ENCODE measurements around the gene CBY1.
"Not testable (repeated sequence)": the region's sequence is repeated elsewhere in the genome, so short reads cannot be mapped to it uniquely, and the experiment has no call there.

The CBY1 gene

DNA sequence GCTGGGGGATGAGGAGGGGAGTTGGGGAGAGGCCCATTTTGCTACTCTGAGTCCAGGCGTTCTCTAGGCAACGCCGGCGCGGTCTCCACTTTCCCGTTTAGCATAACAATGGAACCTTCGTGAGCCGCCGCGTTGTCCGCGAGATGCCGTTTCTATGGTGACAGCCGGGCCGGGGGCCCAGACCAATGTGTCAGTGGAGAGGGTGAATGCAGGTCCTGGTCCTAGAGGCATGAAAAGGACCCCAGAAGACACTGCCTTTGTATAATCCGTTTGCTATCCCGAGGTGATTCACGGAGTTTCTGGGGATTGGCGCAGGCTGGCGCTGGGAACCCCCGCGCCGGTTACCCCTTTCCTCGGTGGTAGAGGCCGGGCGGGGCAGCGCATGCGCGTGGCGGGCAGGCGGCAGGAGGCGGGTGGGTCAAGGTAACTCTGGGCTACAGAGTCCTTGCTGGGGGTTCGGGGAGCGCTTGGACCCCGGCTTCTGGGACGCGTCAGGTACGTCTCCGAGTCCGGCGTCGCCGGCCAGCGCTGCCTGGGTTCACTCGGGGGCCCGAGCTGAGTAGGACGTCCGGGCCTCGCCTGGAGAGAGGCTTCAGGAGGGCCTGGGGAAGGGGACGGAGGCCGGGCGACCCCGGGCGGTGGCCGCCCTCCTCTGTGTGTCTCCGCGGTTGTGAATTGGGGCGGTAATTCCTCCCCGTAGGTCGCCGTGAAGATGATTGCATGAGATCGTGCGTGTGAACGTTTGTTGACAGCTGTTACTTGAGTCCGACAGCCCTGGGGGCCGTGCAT is at the start of gene CBY1, which contains the start of gene FAM227A:
CBY1 (plus strand) TSS at position 383 of the 789 bp plus-strand sequence. CDS start 11,417 bp downstream, outside the sequence.
FAM227A (minus strand) TSS at position 137 of the 789 bp plus-strand sequence. CDS start 6,224 bp downstream, outside the sequence.
- DNase-seq (ENCODE audit: low read depth) = peak; percentile 46

DNA sequence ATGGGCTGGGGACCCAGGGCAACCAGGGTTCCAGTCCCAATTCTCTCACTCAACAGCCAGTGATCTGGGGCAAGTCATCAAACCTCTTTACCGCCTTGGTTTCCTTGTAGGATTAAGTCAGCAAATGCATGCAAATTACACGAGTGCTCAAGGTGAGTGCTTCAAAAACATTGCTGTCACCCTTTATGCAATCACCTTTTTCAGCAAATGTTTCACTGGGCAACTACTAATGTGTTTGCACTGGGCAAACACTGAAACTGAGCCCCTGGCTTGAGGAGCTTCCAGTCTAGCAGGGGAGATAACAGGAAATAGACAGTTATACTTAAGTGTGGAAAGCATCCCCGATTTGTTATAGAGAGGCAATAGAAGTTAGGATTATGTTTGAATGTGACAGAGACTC is 48.8 kb upstream of the CBY1 start:
- DNase-seq (ENCODE audit: low read depth) = no peak

DNA sequence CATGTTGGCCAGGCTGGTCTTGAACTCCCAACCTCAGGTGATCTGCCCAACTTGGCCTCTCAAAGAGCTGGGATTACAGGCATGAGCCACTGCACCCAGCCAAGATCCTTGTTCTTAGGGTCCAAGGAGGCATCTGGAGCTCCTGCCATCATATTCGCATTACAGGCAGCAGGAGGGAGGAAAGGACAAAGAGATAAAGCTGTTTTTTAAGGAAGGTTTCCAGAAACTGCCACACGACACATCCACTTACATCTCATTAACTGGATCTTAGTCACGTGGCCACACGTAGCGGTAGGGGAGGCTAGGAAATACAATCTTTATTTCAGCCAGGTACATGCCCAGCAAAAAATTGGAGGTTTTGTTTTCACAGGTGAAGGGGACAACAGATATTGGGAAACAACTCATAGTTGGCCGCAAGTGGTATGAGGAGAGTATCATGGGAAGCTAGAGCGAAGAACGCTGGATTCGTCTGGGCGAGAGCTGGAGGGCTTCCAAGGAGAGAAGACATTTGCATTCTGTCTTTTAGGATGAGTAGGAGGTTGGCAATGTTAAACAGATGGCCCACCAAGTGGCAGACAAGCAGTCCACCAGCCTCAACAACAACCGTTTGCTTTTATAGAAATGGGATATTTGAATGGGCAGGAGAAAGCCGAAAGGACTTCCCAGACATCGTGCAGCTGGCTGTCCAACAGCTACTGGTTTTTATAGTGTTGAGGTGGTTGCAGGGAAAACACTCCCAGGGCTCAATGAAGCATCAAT is 47.3 kb upstream of the CBY1 start:
- no peak for DNase-seq (ENCODE audit: low read depth)

DNA sequence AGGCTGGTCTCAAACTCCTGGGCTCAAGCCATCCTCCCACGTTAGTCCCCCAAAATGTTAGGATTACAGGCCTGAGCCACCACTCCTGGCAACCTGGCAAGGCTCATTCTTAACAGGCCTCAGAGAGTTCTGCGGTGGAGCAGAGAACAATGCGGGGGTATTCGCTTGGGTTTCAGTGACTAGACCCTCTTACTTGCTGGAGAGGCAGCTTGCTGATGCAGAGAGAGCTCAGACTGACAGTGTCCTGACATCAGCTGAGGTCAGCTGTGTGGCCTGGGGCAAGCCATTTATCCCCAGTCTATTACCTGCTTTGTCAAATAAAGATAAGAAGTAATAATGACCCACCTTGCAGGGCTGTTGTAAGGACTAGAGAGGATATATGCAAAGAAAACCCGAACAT is 46.2 kb upstream of the CBY1 start:
- no peak for DNase-seq (ENCODE audit: low read depth)

DNA sequence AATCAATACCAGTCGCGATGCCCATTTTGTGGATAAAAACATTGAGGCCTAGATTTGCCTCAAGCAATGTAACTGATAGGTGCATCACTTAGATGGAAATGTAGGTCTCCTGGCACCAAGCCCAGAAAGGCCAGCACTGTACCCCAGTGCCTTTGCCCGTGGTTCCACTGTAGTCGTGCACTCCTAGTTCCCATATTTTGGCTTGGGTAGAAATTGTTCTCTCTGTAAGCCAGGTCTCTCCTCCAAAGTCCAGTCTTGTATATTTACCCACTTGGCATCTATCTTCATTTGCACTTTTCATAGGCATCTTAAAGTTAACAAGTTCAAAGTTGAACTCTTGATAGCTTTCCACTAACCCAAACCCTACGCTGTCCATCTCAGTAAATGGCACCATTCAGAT is 44.9 kb upstream of the CBY1 start:
- no peak for DNase-seq (ENCODE audit: low read depth)

DNA sequence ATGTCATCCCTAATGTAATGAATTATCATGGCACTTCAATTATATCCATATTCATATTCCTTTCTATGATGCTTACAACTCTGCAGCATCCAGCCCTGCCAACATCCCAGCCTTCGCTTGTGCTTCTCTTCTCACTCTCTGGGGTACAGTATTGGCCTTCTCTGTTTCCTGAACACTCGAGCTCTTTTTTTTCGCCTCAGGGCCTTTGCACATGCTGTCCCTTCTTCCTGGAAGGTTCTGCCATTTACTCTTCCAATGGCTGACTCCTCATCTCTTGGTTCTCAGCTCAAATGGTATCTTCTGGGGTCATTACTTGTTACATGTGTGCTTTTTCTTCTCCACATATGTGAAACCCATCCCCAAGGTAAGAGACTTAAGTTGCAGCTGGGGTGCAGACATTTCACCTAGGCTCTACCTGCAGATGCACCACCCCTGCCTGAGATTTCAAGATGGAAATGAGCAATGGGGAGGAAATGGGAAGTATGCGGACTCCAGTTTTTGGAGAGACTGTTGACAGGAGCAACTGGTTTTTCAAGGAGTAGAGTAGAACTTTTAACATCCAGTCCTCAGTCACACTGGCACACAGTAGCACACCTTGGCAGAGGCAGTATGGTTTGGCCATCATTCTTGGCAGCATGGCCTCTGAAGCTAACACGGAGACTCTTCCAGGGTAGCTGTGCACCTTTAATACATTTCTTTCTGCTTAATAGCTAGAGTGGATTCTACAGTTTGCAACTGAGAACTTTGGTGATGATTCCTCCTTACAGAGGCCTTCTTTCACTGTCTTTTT is 44.0 kb upstream of the CBY1 start:
- no peak for DNase-seq (ENCODE audit: low read depth)

DNA sequence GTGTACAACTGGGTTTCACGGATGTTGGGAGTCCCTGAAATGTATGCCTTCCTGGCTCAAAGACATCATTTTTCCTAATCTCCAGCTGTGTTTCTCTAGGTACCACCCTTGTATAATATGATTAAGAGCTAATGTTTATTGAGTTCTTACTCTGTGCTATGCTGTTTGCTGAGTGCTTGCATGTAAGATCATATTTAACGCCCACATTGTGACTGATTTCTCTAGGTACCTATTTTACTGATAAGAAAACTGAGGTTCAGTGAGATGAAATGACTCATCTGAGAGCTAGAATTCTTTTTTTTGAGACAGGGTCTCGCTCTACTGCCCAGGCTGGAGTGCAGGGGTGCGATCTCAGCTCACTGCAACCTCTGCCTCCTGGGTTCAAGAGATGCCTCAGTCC is 42.9 kb upstream of the CBY1 start:
- no peak for DNase-seq (ENCODE audit: low read depth)

DNA sequence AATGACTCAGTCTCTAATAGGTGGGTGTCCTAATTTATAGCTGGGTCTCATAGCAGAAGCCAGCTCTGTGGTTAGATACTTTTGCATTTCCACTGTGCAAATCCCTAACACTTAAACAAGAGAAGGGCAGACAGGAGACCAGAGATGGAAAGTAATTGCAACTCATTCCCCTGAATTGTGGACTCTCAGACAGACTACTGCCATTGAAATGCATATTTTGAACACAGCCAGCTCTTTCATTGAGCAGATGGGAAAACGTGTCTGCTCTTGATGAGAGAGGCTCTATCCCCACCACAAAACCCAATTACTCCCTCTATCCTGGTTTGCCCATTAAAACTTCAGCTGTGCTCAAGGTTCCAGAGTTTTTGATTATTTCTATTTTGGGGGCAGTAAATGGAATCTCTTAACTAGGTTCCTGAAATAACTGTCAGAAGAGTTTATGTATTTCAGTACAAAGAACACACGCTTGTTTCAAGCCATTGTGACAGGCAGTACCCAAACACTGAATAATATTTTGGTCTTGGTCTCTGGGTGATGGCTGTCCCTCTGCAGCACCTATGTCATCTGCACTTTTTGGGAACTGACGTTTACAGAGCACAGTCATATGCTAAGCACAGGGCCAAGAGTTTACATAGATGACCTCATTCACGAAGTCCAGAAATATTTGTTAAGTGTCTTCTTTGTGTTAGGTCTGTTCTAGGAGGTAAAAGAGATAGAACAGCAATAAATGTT is 41.9 kb upstream of the CBY1 start:
- no peak for DNase-seq (ENCODE audit: low read depth)

DNA sequence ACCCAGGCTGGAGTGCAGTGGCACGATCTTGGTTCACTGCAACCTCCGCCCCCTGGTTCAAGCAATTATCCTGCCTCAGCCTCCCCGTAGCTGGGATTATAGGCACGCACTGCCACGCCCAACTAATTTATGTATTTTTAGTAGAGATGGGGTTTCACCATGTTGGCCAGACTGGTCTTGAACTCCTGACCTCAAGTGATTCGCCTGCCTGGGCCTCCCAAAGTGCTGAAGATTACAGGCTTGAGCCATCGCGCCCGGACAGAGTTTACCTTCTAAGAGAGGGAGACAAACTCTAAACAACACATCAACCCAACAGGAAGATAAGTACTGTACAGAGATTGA is 41.4 kb upstream of the CBY1 start:
- DNase-seq (ENCODE audit: low read depth) = not testable (repeated sequence)

DNA sequence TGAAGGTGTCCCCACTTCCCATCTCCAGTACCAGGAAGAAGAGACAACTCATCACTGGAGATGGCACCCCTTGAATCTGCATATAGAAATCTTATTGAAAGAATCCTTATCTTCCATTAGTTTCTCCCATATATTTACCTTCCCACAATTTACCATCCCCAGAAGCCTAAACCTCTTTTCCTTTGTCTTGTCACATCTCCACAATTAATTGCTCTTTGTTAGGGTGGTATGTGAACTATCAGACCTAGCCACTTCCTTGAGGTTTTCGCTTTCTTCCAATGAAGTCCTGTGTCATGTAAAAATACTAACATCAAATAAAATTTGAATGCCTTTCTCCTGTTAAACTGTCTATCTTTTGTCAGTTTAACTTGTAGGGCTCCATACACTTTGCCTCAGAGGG is 38.2 kb upstream of the CBY1 start:
- no peak for DNase-seq (ENCODE audit: low read depth)

DNA sequence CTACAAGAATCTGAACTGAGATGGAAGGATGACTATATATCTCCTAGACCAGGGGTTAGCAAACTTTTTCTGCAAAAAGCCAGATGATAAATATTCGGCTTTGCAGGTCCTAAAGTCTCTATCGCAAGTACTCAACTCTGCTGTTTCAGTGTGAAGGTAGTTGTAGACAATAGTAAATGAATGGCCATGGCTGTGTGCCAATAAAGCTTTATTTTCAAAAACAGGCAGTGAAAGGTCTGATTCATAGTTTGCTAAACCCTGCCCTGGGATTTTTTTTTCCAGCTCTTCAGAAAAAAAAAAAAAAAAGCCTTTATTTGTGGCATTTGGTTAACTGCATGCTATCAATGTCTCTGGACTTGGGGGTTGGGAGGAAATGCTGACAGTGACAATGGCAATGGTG is 37.8 kb upstream of the CBY1 start:
- no peak for DNase-seq (ENCODE audit: low read depth)

DNA sequence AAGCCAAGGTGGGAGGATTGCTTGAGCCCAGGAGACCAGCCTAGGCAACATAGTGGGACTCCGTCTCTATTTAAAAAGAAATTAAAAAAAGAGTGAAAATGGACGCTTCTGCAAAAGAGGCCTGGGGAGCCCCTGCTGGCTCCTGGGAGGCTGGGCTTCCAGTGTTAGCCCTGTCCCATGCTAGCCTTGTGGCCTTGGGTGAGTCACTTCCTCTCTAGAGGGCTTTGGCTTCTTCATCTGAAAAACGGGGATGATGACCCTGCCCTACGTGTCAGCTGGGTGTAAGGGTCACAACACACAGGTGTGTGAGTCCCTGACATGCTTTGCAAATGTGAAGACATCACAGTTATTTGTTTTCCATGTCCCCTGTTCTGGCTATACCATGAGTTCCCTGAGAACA is 33.1 kb upstream of the CBY1 start:
- no peak for DNase-seq (ENCODE audit: low read depth)

DNA sequence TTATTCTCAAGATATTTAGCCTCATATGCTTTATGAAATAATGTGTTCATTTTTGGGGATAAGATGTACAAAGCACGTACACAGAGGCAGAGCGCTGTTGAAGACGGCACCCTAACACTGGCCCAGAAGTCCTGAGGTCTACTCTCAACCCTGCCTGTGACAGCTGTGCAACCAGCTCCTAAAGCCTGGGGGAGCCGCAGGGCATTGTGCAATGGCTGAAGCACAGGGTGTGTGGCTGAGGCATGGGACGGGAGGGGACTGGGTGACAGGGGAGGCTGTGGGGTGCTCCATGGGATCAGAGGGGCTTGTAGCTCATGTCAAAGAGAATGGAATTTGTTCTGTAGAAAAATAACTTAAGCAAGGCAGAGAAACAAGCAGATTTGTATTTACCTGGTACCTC is 28.0 kb upstream of the CBY1 start:
- DNase-seq (ENCODE audit: low read depth) = no peak

DNA sequence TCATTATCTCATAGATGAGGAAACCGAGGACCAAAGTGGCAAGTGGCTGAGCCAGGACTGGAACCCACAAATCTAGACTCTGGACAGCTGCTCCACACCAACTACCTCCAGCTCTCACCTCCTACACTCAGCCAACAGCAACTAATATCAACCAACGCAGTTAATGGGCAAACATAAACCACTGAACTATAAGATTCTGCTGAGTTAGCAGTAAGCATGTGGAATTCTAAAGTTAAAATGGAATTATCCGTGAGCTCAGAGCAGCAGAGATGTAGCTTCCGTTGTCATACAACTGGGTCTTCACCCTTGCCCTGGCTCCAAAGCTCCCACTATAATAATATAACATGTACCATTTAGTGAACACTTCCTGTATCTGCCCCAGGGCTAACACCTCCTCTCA is 27.3 kb upstream of the CBY1 start:
- no peak for DNase-seq (ENCODE audit: low read depth)

DNA sequence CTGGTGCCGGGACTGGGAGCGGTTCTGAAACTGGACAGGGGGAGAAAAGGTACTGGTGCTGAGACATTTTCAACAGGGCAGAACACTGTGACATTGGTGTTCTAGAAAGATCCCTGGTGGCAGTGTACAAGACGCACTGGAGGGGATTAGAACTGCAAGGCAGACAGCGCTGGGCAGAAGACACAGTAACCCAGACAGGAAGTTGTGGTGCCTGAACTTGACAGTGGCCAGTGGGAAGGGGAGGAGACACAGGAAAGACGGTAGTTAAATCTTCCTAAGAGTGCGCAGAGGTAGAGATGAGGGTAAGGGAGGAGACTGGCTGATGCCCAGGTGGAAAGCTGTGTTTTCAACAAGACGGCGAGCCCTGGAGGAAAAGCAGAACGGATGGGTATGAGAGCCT is 24.7 kb upstream of the CBY1 start:
- peak; percentile 35 for DNase-seq (ENCODE audit: low read depth)

DNA sequence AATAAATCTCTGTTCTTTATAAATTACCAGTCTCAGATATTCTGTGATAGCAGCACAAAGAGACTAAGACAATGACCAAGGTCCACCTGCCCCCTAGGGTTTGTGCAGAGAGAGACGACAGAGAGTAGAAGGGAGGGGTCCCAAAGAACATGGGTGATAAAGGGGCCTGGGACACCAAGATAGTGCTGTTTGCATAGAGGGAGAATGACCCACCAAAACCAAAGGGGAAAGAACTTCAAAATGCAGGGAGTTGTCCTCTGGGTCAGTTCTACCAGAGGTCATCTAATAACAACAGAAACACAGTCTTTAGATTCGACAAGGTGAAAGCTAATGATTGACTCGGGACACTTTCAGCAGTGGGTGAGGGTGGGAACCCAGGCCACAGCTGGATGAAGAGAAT is 23.9 kb upstream of the CBY1 start:
- no peak for DNase-seq (ENCODE audit: low read depth)

DNA sequence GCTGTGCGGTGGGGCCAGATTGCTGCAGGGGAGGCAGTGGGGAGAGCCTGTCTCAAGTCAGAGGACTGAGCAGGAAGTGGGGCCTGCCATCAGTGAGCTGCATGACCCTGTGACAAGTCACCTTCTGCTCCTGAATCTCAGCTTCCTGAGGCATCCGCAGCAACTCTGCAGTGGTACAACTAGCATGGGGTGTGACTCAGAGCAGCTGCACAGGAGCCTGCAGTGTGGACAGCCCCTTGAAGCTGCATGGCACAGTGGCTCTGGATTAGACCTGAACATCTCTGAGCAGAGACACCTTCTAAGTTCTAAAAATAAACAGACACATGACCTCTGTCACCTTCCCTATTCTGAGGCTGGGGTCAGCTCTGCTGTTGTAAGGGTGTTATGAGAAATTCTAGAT is 18.2 kb upstream of the CBY1 start:
- no peak for DNase-seq (ENCODE audit: low read depth)

DNA sequence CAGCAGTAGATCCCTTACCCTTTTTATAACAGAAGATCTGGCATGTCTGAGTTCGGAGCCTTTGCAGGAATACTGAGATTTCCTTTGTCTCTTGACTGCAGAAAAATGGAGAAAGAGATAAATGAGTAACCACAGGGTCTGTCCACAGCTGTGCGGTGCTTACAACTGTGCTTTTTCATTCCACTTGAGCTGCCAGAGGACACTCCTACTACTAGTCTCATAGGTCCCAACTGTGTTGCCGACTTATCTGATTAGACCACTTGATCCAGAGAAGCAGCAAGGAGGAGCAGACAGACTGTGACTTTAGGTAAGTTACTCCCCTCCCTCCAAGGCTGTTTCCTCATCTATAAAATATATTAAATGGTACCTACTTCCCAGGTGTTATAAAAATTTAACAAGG is 17.7 kb upstream of the CBY1 start:
- DNase-seq (ENCODE audit: low read depth) = no peak

DNA sequence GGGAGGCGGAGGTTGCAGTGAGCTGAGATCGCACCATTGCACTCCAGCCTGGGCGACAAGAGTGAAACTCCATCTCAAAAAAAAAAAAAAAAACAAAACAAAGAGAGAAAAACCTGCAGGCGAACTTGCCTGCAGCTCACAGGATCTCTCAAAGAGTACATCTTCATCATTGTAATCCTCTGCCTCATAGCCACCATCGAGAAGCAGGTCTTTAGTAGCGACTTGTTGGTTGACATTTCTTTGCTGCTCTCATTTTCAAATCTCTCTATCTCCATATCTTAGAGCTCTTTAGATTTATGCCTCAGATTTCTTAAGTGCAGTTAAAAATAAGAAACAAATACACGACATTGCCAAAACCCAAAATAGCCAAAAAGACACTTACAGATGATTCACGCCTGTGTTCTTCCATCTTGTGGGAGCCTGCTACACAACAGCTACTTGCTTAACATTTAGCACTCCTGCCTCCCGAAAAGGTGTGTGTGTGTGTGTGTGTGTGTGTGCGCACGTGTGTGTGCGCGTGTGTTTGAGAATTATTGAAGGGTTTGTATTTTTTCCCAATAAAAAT is 14.9 kb upstream of the CBY1 start:
- no peak for DNase-seq (ENCODE audit: low read depth)

DNA sequence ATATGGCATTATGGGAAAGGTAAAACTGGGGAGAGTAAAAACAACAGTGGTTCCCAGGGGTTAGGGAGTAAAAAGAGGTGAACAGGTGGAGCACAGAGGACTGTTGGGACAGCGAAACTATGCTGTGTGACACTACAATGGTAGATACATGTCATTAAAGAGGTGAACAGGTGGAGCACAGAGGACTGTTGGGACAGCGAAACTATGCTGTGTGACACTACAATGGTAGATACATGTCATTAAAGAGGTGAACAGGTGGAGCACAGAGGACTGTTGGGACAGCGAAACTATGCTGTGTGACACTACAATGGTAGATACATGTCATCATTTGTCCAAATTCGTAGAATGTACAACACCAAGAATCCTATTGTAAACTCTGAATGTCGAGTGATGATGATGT is 12.2 kb upstream of the CBY1 start:
- DNase-seq (ENCODE audit: low read depth) = not testable (repeated sequence)

DNA sequence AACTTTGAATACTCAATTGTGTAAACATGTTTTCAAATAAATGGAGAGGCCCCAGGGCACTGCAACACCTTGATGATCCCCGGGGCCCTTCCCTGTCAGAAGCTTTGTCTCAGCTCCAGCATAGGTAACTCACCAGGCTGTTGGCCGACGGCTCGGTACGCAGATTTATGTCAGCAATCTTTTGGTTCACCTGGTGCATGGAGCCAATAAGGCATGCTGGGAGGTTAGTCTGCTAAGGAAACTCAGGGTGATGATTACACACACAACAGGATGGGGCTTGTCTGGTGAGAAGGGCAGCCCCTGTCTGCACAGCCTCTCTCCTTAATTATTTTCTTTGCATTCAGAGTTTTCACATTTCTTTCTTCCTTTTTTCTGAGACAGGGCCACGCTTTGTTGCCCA is 11.0 kb upstream of the CBY1 start:
- DNase-seq (ENCODE audit: low read depth) = no peak
